WTC11 (cell line): Measurements from ENCODE around the gene MAPRE2.

Experiments
- CTCF ChIP-seq: fragments of 200-600 bp; IDR thresholded peaks from 2 replicates; pipeline ENCODE4 v1.8.0; 2022; ENCODE audit warnings: antibody characterized with exemption
- E2F4 ChIP-seq: sonication (generic); formaldehyde crosslinking; IDR thresholded peaks from 2 replicates; pipeline ENCODE4 v1.8.1; 2022; ENCODE audit warnings: low read depth, mild to moderate bottlenecking, moderate library complexity, missing genetic modification reagents, borderline replicate concordance
- FOXK1 ChIP-seq: sonication (generic); formaldehyde crosslinking; IDR thresholded peaks from 2 replicates; pipeline ENCODE4 v1.8.0; 2022; ENCODE audit warnings: mild to moderate bottlenecking, moderate library complexity, missing genetic modification reagents

GRCh38 chr18:35153609-35154272 lies 112.5 kb downstream of the MAPRE2 start:
- TF ChIP-seq CTCF (no peak), E2F4 (no peak), FOXK1 (no peak)
